Measurements from ENCODE around the gene MN1.

DNA sequence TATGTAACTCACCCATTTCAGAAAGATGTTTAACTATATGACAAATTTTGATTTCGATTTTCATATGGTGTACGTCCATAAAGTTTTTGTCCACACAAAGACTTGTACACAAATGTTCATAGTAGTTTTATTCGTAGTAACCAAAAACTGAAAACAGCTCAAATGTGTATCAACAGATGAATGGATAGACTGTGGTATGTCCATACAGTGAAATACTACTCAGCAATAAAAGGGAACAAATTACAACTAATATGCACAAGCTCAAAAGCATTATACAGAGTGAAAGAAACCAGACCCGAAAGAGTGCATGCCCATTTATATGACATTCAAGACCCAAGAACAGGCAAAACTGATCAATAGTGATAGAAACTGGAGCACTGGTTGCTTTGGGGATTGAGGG lies 64.0 kb downstream of the MN1 start:
- TF ChIP-seq, protein P1, sequence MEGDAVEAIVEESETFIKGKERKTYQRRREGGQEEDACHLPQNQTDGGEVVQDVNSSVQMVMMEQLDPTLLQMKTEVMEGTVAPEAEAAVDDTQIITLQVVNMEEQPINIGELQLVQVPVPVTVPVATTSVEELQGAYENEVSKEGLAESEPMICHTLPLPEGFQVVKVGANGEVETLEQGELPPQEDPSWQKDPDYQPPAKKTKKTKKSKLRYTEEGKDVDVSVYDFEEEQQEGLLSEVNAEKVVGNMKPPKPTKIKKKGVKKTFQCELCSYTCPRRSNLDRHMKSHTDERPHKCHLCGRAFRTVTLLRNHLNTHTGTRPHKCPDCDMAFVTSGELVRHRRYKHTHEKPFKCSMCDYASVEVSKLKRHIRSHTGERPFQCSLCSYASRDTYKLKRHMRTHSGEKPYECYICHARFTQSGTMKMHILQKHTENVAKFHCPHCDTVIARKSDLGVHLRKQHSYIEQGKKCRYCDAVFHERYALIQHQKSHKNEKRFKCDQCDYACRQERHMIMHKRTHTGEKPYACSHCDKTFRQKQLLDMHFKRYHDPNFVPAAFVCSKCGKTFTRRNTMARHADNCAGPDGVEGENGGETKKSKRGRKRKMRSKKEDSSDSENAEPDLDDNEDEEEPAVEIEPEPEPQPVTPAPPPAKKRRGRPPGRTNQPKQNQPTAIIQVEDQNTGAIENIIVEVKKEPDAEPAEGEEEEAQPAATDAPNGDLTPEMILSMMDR (conservative IDR thresholded peaks at IDR 0.05 in 1 of 2, IDR thresholded peaks at IDR 0.05 in 1 of 2; ENCODE audit: low read depth in 1 of 2, low read length in 2 of 2), result no peak
- TF ChIP-seq EZH2 (IDR thresholded peaks at IDR 0.05; ENCODE audit: low read length, missing control alignments), result no peak
